ENCODE measurements around the gene SYCP3.
"Not testable (repeated sequence)": the region's sequence is repeated elsewhere in the genome, so short reads cannot be mapped to it uniquely, and the experiment has no call there.

Gene SYCP3

DNA sequence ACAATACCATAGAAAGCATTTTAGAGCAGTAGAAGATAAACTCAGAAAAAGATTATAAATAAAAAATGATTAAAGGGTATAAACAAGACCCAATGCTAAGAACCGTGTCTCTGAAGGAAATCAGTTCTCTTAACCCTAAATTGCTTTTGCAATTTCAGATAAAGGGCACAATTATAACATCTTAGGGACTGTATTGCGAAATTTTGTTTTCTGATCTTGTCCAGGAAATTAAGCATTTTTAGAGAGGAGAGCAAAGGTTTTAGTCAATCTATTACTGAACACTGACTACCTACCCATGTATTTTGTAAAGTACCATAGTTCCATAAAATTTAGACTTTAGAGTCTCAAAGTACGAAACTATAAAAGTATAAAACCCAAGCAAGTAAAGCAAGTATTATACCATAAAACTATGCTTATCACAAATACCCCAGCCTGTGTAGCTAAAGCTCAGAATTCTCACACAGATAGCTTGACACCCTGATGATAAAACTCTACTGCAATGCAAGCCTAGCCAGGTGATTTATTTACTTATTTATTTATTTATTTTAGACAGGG lies 48.6 kb downstream of the SYCP3 start:
- Mint-ChIP-seq H3K4me3 (no peak overlapping the region), H3K4me1 (peaks cover 12% of the 10 kb centered on the region), H3K27ac (no peak overlapping the region), H3K9me3 (no peaks in the 10 kb centered on the region), H3K36me3 (no peaks in the 10 kb centered on the region), H3K27me3 (no peaks in the 10 kb centered on the region)
- no peak for ATAC-seq

DNA sequence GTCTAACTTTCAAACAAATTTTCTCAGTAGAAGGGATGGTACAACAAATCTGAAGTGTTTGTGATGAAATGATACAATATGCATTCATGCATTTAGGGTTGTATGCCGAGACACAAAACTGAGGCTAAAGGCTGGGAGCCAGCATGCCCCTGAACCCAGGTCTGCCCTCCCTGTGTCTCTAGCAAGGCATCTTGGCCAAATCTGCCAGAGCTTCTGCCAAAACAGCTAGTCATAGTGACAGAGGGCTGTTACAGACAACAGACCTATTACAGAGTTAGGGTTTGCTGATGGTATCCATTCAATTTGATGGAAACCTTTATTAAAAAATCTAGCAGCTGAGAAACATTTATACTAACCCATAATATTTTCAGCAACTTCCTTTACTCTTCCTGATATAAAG lies 53.1 kb downstream of the SYCP3 start:
- Mint-ChIP-seq H3K4me1 (peaks cover 2% of the 10 kb centered on the region), H3K4me3 (no peak overlapping the region), H3K36me3 (no peaks in the 10 kb centered on the region), H3K9me3 (no peaks in the 10 kb centered on the region), H3K27ac (no peak overlapping the region), H3K27me3 (no peaks in the 10 kb centered on the region)
- ATAC-seq = no peak

DNA sequence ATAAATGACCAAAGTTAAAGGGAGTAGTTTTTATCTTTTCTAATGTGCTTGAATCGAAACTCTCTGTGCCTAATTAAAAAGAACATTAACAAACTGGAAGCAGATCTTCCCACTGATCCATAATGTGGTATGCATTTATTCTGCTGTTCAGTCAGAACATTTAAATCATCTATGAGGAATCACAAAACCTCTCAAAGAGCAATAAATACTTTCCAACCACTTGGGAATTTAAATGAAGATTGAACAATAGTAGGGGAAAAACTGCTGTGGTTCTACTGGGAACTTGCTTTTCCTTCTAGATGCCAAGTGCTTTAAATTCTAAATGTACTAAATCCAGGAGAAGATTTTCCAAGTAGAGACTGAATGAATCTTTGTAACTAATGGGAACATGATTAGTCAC lies 54.2 kb downstream of the SYCP3 start:
- H3K27me3 Mint-ChIP-seq = no peaks in the 10 kb centered on the region
- no peaks in the 10 kb centered on the region for H3K9me3 Mint-ChIP-seq
- no peaks in the 10 kb centered on the region for H3K4me1 Mint-ChIP-seq
- ATAC-seq = no peak
- no peaks in the 10 kb centered on the region for H3K36me3 Mint-ChIP-seq
- H3K4me3 Mint-ChIP-seq = no peak overlapping the region
- H3K27ac Mint-ChIP-seq = no peak overlapping the region

DNA sequence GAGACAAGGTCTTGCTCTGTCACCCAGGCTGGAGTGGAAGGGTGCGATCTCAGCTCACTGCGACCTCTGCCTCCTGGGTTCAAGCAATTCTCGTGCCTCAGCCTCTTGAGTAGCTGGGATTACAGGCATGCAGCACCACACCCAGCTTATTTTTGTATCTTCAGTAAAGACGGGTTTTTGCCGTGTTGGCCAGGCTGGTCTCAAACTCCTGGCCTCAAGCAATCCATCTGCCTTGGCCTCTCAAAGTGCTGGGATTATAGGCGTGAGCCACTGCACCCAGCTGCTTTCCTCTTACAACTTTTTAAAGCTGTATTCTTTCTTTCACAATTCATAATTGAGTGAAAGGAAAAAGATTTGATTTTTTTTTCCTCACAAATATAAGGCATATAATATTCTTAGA lies 57.6 kb downstream of the SYCP3 start:
- not testable (repeated sequence) for H3K27ac Mint-ChIP-seq, H3K36me3 Mint-ChIP-seq, ATAC-seq, H3K4me3 Mint-ChIP-seq, H3K4me1 Mint-ChIP-seq, H3K9me3 Mint-ChIP-seq, H3K27me3 Mint-ChIP-seq

DNA sequence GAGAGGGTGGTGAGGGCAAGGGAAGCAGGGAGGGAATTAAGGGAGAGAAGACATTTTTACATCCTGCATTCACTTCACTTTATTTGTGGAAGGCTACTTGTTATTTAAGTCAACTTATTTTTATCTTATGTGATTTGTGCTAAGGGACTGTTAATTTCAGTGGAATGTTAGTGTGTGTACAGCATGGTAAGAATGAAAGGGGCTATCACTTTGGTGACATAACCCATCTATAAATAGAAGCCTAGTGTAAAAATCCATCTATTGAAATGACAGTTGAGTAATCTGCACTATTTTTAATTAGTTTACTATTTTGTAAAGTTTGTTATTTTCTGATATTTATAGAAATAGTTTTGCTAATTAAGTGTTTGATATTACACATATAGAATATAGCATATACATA lies 58.6 kb downstream of the SYCP3 start:
- ATAC-seq = no peak
- Mint-ChIP-seq H3K4me1 (no peaks in the 10 kb centered on the region), H3K27me3 (no peaks in the 10 kb centered on the region), H3K4me3 (no peak overlapping the region), H3K27ac (no peak overlapping the region), H3K9me3 (no peaks in the 10 kb centered on the region), H3K36me3 (no peaks in the 10 kb centered on the region)

DNA sequence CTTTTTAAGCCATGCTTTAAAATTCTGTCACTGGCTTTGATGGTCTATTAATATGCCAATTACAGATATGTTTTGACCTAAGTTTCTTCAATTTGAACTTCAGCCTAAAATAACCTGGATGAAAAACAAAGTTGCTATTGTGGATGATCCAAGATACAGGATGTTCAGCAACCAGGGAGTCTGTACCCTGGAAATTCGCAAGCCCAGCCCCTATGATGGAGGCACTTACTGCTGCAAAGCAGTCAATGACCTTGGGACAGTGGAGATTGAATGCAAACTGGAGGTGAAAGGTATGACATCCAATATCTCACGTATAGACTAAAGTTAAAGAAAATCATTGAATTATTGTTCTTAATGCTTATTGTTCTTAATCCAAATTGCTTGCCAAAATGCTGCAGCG lies 59.0 kb downstream of the SYCP3 start:
- ATAC-seq = no peak
- no peaks in the 10 kb centered on the region for H3K4me1 Mint-ChIP-seq
- no peaks in the 10 kb centered on the region for H3K36me3 Mint-ChIP-seq
- H3K9me3 Mint-ChIP-seq = no peaks in the 10 kb centered on the region
- H3K4me3 Mint-ChIP-seq = no peak overlapping the region
- H3K27me3 Mint-ChIP-seq = no peaks in the 10 kb centered on the region
- H3K27ac Mint-ChIP-seq = no peak overlapping the region
